HS-27A (cell line): ENCODE data around the gene STK25.

Source experiments
- DNase-seq: peaks from one replicate; pipeline ENCODE4 v3.0.0-alpha.2; 2012; ENCODE audit warnings: low read depth, missing footprints

STK25 gene

GRCh38 chr2:241508240-241509154 lies at the start of gene STK25:
Gene STK25, minus strand, starts transcription at chr2:241508584. Its CDS starts 549 bp downstream, at chr2:241508035.
- DNase-seq = peak; percentile 39

GRCh38 chr2:241556746-241557145 lies 48.4 kb upstream of the STK25 start:
- DNase-seq = no peak

GRCh38 chr2:241555711-241556110 lies 47.3 kb upstream of the STK25 start:
- DNase-seq = no peak

GRCh38 chr2:241554610-241555322 lies 46.4 kb upstream of the STK25 start:
- DNase-seq = no peak

DNA sequence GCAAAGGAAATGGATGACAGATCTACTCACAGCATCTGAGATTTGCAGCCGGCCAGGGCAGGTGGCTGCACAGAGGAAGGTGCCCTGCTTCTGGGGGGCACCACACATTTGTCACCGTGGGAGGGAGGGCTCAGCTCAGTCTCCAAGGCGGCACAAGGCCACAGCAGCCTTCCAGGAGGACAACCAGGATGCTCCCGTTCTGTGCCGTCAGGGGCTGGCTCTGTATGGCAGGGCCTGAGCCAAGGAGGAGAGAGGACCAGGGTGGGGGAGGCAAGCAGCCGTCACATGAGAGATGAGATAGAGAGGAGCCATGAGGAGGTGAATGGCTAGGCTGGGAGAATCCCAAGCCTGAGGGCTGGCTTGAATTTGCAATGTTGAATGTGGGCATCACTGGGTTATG lies 45.6 kb upstream of the STK25 start:
- no peak for DNase-seq

DNA sequence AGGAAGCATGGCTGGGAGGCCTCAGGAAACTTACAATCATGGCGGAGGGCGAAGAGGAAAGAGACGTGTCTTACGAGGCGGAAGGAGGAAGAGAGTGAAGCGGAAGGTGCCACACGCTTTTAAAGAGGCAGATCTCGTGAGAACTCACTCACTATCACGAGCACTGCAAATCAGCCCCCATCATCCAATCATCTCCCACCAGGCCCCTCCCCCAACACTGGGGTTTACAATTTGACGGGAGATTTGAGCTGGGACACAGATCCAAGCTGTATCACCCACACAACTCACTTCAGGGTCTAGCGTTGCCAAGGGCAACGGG lies 45.1 kb upstream of the STK25 start:
- no peak for DNase-seq

GRCh38 chr2:241551998-241552737 lies 43.8 kb upstream of the STK25 start:
- DNase-seq = no peak

- DNase-seq = no peak
These were observed 43.2 kb upstream of the STK25 start for GRCh38 chr2:241551599-241551997.

DNA sequence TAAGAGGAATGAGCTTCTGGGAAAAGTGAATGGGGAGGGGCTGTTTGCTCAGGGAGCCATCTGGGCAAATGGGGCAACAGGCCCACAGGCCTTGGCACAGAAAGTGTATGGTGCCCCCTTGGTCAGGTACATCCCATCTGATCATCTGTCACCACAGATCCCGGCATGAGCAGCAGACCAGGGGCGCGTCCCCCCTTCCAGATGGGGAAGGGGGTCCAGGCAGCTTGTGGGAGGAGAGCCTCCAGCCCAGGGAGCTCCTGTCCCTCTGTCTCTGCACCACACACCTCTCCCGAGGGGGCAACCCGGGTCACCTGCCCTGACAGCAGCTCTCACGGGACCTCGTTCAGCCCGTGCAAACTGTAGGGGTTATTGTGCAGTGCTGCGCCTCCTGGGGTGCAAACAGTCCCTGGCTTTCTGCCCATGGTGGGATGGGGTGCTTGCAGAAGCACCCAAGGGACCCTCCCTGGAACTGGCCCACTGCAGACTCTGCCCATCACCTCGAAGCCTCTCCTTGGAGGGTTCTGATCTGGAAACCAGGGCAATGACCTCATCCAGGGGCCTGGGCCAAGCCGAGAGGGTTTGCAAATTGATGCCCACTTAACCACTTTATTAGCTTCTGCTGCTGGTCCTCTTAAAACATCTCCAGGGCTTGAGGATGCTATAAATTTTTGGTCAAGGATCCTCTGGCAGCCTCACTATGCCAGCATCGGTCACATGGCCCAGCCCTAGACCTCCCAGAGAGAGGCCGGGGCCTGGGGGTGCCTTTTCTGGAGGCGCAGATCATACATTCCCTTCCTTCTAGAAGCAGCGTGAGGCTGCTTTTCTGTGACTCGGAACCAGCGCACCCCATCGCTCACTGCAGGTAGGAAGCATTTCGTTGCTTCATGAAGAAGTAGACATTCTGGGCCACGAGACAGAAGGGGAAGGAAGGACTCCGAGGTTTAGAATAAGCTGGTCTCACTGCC lies 42.5 kb upstream of the STK25 start:
- DNase-seq = no peak

DNA sequence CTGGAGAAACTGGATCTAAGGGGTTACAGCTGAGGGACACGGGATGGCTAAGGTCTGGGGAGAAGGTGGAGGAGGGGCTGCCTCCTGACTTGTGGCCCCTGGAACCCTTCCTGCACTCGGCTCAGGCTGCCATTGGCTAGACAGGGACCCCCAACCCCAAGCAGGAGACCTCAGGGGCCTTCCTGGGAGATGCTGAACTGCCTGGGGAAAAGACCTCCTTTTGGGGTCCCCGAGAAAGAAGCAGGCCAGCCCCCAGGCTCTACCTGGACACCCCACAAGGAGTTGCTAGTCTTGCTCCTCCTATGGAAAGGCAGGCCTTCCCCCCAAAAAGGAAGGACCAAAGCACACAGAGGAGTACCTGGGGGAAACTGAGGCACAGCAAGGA lies 40.1 kb upstream of the STK25 start:
- DNase-seq = no peak

DNA sequence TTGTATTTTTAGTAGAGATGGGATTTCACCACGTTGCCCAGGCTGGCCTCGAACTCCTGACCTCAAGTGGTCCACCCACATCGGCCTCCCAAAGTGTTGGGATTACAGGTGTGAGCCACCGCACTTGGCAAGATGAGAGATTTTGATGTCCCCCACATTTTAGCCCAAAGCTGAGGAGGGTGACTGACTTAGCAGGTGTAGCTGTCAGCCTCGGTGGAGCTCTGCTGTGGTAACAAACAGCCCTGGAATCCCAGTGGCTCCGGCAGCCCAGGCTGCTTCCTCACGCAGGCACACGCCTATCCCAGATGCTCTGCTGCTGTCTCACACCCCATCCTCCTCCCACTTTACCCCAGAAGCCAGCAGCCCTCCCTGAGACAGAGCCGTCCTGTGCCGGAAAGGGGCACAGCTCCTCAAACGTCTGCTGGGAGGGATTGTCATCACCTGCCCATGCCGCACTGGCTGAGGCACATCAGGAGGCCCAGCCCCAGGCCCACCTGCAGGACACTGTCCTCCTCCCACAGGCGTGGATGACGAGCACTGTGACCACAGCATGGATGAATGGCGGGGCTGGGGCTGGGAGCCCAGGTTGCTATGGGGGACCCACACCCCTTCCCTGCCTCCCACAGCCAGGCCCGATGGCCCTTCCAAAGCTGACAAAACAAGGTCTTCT lies 39.5 kb upstream of the STK25 start:
- DNase-seq = no peak

GRCh38 chr2:241546771-241547498 lies 38.6 kb upstream of the STK25 start:
- DNase-seq = peak; percentile 76

GRCh38 chr2:241545523-241546473 lies 37.4 kb upstream of the STK25 start:
- DNase-seq = no peak

DNA sequence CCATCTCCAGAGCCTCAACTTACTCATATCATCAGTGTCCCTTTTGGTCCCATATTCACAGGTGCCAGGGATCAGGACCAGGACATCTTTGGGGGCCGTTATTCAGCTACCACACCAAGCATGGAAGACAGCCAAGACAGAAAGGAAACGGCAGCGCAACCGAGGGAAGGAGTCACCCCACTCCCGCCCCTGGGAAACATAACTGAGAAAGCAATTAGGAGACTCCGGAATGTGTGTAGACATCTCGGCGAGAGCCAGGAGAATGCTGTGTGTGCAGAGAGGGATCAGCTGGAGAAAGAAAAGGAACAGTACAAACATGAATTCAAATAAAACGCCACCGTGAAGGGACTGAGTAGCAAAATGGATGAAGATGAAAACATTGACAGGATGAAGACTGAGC lies 36.7 kb upstream of the STK25 start:
- no peak for DNase-seq

GRCh38 chr2:241542278-241542605 lies 33.9 kb upstream of the STK25 start:
- DNase-seq = no peak

- no peak for DNase-seq
These were observed 33.3 kb upstream of the STK25 start for GRCh38 chr2:241541564-241542277.

DNA sequence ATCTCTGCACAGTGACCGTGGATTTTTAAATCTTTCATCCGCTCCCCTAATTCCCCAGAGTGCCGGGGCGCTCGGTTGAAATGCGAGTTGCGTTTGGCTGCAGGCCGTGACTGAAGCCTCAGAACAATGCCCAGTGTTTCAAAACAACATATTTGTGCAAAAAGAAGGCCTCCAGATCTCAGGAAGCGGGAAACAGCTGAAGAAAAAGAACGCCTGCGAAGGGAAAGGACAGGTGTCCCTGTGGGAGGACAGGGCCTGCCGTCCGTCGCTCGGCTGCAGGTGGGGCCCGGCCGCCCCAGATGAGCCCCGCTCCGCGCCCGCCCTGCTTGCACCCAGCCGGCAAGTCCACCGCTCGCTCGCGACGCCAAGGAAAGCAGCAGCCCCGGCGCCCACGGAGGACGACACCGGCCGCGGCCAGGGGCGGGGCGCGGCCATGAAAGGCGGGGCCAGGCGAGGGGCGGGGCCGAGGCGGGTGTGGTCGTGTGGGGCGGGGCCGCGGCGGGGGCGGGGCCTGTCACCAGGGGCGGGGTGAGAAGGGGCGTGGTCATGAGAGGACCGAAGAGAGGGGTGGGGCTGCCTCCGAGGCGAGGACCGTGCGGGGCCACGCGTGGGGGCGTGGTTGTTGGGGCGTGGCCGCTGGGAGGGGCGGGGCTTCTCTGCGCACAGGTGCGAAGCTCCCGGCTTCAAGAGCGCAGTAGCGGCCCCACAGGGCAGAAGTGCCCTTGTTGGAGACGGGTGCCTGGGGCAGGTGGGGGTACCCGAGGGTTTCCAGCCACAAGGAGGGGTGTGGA lies 32.6 kb upstream of the STK25 start:
- DNase-seq = no peak

DNA sequence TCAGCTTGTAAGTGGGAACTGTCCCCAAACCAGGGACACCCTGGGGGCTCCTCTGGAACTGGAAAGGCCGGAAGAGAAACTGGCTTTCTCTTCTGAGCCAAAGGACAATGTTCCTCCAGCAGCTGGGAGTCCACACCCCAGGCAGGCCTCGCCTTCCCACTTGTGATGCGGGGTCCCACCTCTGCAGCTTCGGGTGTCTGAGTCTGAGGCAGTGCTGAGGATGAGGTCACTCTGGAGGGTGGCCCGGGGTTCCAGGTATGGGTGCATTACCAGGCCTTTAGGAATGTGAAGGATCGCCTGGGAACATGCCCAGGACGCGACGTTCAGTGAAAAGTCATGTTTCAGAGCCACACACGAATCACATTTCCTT lies 32.0 kb upstream of the STK25 start:
- DNase-seq = no peak
